ENCODE measurements around the gene PEA15.

- TF ChIP-seq CEBPB (IDR thresholded peaks at IDR 0.05; ENCODE audit: low read depth, low read length) (no peak), HDAC6 (IDR thresholded peaks at IDR 0.05; ENCODE audit: low read depth, low read length) (no peak), TAF1 (IDR thresholded peaks at IDR 0.05; ENCODE audit: low read depth, low read length) (no peak), CHD2 (IDR thresholded peaks at IDR 0.05; ENCODE audit: low read length) (no peak), POLR2AphosphoS5 (IDR thresholded peaks at IDR 0.05; ENCODE audit: low read depth, low read length) (no peak), CTCF (IDR thresholded peaks at IDR 0.05; ENCODE audit: control extremely low read depth in 1 of 3, insufficient read depth in 1 of 3, low read depth in 1 of 3, low read length in 3 of 3) (no peak), GTF2F1 (IDR thresholded peaks at IDR 0.05; ENCODE audit: borderline replicate concordance, low read depth, low read length) (no peak), MAX (IDR thresholded peaks at IDR 0.05) (no peak), KDM1A (IDR thresholded peaks at IDR 0.05; ENCODE audit: borderline replicate concordance, low read length) (no peak), SIX5 (IDR thresholded peaks at IDR 0.05; ENCODE audit: low read depth, low read length) (no peak), SRF (IDR thresholded peaks at IDR 0.05; ENCODE audit: low read depth, low read length) (no peak)
These were observed 45.8 kb downstream of the PEA15 start for GRCh38 chr1:160251011-160251410.
